GM12878 (cell line): ENCODE data around the gene NRTN.

Source experiments
- CTCF ChIP-seq, 3 experiments: IDR thresholded peaks in 2 of 3; conservative IDR thresholded peaks in 1 of 3; 2 replicates each; pipeline ENCODE4 v1.5.1; 2011; ENCODE audit warnings: low read depth in 3 of 3, low read length in 3 of 3, mild to moderate bottlenecking in 3 of 3, control low read depth in 2 of 3, moderate library complexity in 2 of 3, inconsistent platforms in 1 of 3, mixed read lengths in 1 of 3; ENCODE audit not compliant: control insufficient read depth in 2 of 3, insufficient read depth in 1 of 3; ENCODE audit errors: extremely low read depth in 1 of 3
- POLR2A ChIP-seq: IDR thresholded peaks from 2 replicates; pipeline ENCODE4 v1.6.1; 2011; ENCODE audit warnings: low read depth, mild to moderate bottlenecking, low read length
- YY1 ChIP-seq: IDR thresholded peaks from 2 replicates; pipeline ENCODE4 v1.6.1; 2011; ENCODE audit warnings: low read depth, mild to moderate bottlenecking, low read length

- no peak for TF ChIP-seq POLR2A
- TF ChIP-seq CTCF (IDR thresholded peaks at IDR 0.05 in 2 of 3, conservative IDR thresholded peaks at IDR 0.05 in 1 of 3; ENCODE audit: control insufficient read depth in 2 of 3, extremely low read depth in 1 of 3, insufficient read depth in 1 of 3, low read depth in 3 of 3, low read length in 3 of 3): no peak
- TF ChIP-seq YY1: no peak
Observed at GRCh38 chr19:5839065-5840017, 34.5 kb downstream of the NRTN start, which contains the start of gene FUT6.
